Esophagus muscularis mucosa (tissue), 4 donors: ENCODE results near the gene IGSF21.

ENCODE experiments used
- EP300 ChIP-seq: sonication (generic); formaldehyde crosslinking; IDR thresholded peaks from one replicate; pipeline ENCODE4 v1.6.1; 2017; ENCODE audit warnings: antibody characterized with exemption
- POLR2A ChIP-seq: fragments of 450-650 bp; IDR thresholded peaks from one replicate; pipeline ENCODE4 v1.6.1; 2017; ENCODE audit warnings: antibody characterized with exemption, moderate library complexity, mild to moderate bottlenecking, low read depth
- POLR2AphosphoS5 ChIP-seq, 2 donors: sonication (generic); formaldehyde crosslinking; IDR thresholded peaks; one replicate each; pipeline ENCODE4 v1.6.1; 2017; ENCODE audit warnings: antibody characterized with exemption in 2 of 2
- TF ChIP-seq, protein P1 (sequence below), 3 experiments: fragments of 200-600 bp in 2 of 3; fragments of 450-650 bp in 1 of 3; sonication (generic) in 2 of 3; IDR thresholded peaks; one replicate each; pipeline ENCODE4 v1.5.1; 2017 to 2019; ENCODE audit warnings: antibody characterized with exemption in 3 of 3, mild to moderate bottlenecking in 2 of 3, moderate library complexity in 1 of 3

DNA sequence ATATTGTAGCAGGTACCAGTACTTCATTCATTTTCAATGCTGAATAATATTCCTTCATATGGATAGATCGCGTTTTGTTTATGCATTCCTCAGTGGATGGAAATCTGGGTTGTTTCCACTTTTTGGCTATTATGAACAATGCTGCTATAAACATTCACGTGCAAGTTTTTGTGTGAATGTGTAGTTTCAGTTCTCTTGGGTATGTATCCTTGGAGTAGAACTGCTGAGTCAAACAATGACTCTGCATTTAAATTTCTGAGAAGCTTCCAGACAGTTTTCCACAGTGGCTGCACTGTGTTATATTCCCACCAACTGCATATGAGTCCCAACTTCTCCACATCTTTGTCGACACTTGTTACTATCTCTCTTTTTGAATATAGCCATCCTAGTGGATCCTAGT is 235.1 kb downstream of the IGSF21 start:
- TF ChIP-seq, protein P1, sequence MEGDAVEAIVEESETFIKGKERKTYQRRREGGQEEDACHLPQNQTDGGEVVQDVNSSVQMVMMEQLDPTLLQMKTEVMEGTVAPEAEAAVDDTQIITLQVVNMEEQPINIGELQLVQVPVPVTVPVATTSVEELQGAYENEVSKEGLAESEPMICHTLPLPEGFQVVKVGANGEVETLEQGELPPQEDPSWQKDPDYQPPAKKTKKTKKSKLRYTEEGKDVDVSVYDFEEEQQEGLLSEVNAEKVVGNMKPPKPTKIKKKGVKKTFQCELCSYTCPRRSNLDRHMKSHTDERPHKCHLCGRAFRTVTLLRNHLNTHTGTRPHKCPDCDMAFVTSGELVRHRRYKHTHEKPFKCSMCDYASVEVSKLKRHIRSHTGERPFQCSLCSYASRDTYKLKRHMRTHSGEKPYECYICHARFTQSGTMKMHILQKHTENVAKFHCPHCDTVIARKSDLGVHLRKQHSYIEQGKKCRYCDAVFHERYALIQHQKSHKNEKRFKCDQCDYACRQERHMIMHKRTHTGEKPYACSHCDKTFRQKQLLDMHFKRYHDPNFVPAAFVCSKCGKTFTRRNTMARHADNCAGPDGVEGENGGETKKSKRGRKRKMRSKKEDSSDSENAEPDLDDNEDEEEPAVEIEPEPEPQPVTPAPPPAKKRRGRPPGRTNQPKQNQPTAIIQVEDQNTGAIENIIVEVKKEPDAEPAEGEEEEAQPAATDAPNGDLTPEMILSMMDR (IDR thresholded peaks at IDR 0.05) = no peak
- TF ChIP-seq EP300 = no peak
- no peak for TF ChIP-seq POLR2A
- no peak for TF ChIP-seq POLR2AphosphoS5 (IDR thresholded peaks at IDR 0.05)
